NCI-H526 treated with DMSO at 0.1 percent for 48 hours (cell line): Measurements from ENCODE around the gene PRDM11.

Experiments
- DNase-seq: peaks from one replicate; lab custom pipeline; 2025; lab: John Stamatoyannopoulos, UW

The PRDM11 gene

DNA sequence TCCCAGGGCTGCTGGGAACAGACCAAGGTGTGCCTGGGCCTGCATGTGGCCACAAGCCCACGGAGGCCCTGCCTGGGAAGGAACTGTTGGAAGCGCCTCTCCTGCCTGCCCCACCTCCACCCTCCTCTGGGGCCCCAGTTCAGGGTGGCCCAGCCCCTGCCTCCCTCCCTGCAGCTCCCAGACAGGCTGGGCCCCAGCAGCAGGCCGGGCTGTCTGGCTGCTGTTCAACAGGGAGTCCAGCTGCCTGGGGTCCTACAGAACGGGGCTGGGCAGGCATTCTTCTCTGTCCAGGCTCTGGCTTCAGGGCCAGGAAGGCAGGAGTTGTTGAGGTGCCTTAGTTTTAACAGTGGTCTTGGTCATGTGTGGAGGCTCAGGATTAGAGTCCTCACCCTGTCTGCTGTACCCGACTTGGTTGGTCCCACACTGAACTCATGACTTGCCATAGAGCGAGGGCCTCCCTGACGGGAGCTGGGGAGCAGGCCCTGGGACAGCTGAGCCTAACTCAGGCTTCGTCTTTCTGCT, 11.8 kb downstream of the PRDM11 start:
- DNase-seq = no peak

DNA sequence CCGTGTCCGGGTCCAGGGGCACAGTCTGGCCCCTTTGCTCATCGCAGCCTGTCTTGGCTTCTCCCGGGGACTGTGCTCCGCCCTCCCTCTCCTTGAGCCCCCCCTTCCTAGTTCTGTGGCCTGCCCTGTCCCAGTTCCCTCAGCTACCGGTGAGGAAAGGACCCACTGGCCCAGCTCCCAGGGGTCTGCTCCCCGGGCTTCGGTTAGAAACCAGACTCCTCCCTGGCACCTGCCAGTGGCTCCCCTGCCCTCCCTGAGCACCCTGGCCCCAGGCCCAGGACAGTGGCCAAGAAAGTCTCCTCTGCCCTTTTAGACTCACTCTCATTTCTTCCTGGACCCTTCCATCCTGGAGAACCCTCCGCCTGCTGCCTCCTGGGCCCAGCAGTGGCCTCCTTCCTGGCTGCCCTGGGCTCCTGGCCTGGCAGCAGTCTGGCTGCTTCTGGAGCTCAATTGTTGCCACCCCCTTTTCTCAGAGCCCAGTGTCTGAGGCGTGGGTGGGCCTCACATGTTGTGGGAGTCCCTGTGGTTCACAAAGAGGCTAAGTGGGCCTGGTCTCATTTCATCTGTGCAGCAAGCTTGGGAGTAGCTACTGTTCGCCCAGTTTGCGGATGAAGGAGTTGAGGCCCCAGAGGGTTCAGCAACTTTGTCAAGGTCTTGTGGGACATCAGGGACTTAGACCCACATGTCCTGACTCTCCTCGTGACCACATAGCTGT, 12.6 kb downstream of the PRDM11 start:
- DNase-seq = no peak

DNA sequence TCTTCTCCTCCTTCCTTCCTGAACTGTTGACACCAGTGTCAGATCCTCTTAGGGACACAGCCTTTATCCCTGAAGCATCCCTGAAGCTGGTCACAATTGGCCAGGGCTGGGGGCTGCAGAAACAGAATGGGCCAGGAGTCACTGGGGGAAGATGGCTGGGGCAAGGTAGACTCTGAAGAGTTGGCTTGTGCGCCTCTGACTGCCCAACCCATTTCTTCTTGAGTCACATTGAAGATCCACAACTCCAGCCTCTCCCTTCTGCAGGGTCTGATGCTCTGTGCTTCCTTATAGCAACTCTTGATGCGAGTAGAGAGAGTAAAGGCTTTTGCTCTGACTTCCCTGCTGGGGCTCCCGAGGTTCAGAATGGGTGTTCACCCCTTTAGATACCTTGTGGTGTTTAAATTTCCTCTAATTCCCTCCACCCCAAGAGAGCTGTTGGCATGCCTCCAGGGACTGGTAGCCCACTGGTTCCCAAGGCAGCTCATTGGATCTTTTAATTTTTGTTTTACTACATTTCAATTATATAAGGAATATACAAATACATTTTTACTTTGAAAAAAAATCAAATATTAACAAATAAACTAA, 13.4 kb downstream of the PRDM11 start:
- DNase-seq = no peak

DNA sequence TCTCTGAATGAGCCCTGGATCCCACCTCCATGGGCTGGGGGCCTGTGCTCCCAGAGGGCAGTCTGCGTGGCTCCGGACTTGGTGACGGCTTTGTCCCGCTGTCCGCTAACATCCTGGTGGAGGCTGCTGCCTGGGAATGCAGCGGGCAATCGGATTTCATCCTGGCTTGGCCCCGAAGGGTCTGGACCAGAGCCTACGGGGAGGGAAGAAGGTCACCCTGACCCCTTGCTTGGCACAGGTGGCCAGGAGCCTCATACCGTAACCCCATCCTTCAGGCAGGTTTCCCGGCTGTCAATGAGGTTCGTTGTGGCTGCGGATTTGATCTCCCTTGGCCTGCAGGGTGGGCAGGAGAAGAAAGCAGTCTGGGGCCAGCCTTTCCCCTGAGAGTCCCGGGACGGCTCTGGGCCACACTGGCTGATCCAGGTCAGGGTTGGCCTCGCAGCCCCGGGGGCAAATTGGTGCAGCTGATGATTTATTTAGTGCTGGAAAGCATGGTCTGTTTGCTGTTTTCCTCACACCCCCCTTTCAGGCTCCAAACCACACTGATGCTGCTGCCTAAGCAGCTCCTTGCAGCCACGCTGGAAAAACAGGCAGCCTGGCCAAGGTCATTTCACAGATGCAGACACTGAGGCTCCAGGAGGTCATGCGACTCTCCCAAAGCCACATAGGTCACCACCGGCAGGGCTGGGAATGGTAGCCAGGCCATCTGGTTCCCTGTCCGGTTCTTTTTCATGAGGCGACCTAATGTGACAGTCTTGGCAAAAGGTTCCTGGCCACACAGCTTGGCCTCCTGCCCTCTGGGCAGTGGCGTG, 15.0 kb downstream of the PRDM11 start:
- no peak for DNase-seq

GRCh38 chr11:45162064-45162375, 15.6 kb downstream of the PRDM11 start:
- DNase-seq = no peak

GRCh38 chr11:45162916-45163879, 16.8 kb downstream of the PRDM11 start:
- DNase-seq = no peak

DNA sequence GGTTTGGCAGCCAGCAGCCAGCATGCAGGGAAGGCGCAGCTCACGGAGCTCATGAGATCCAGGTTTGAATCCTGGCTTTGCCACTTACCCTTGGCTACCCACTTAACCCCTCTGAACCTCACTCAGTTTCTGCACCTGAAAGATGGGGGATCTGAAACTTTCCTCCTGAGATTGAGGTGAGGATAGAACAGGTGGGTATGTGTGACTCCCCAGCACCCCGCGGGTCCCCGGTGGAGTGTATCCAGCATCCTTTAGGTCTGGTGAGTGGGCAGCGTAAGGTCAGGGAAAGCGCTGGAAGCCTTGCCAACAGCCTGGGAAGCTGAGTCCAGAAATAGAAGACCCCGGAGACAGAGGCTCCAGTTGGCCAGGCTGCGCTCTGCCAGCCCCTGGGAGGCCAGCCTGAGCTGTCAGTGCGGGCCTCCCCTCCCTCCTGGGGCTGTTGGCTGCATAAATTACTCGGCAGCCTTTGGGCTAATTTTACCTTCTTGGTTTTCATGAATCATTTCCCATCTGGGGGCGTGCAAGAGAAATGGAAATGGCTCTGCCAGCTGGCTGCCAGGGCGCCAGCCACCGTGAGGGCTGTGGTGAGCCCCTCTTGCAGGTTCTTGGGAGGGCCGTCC, 17.6 kb downstream of the PRDM11 start:
- no peak for DNase-seq

DNA sequence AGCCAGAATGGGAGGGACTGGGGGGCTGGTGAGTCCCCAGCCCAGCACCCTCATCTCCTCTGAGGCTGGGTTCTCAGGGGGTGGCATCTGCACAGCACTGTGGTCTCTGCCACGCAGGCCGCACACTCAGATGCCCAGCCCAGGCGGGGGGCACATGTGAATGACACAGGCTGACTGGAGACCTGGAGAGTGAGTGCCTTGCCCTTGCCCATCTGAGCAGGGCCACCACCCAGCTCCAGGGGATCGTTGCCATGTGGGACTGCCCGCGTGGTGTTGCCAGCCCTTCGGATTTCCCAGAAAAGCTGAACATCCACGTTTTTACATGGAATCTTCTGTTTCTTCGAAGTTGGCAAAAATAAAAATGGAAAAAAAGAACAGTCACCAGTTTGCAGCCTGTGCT, 18.9 kb downstream of the PRDM11 start:
- DNase-seq = no peak

DNA sequence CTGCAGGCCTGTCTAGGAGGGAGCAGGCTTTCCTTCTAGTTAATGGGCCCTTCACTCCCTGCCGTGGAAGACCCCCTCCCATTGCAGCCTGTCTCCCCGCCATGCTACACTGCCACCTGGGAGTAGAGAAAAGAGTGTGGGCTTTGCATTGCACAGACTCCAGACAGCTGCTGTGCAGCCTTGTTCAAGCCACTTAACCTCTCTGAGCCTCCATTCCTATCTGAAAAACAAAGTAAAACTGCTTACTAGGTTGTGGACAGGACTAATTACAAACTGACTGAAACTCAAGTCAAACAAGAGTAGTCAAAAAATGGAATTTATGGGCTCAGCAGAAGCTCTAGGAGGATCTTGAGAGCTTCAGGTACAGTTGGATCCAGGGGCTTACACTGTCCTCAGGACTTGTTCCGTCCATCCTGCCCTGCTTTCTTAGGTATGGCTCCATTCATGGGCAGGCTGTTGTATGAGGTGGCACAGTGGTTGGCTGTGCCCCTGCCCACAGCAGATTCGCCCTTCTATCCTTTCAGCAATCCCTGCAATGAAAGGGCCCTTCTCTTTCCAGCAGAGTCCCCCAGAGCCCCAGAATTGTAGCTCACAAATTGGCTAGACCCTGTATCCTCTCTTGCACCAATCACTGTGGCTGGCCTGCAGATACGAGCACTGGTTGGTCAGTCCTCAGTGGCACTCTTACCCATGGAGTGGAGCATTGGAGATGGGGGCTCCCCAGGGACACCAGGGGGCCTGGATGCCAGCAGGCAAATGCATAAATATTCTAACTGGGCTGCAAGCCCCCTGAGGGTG, 19.6 kb downstream of the PRDM11 start:
- DNase-seq = no peak

GRCh38 chr11:45166604-45166897, 20.1 kb downstream of the PRDM11 start:
- DNase-seq = no peak

DNA sequence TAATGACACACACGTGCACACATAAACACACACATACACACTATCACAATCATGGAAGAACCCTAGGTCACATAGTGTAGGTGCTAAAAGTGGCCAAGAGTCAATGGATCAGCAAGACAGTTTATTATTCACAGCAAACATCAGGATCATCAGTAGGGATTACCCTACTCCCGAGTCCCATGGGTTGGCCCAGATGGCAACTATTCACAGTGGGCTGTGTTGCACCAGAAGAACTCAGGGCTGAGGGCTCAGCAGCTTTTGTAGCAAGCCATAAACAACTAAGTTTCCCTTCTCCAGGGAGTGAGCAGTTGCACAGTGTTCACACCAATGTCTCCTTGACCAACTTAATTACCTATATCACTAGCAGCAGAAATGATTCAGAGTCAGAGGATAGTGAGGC, 20.8 kb downstream of the PRDM11 start:
- DNase-seq = no peak

- DNase-seq = no peak
Measured at GRCh38 chr11:45168366-45169130, 22.1 kb downstream of the PRDM11 start.

GRCh38 chr11:45169310-45170072, 23.1 kb downstream of the PRDM11 start:
- no peak for DNase-seq

DNA sequence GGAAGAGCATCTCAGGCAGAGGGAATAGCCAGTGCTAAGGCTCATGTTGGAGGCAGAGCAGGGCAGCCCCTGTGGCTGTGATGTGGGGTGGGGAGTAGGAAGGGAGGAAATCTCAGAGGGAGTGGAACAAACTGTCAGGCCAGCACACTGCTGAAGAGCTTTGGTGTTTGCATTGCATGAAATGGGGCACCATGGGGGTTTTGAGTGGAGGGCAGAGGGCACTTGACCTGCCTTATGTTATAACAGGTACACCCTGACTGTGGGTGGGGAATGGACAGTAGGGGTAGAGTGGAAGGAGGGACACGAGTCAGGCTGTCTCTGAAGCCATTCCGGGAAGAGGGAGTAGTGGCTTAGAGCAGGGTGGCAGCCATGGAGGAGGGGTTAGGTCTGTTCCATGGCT, 24.0 kb downstream of the PRDM11 start:
- no peak for DNase-seq

DNA sequence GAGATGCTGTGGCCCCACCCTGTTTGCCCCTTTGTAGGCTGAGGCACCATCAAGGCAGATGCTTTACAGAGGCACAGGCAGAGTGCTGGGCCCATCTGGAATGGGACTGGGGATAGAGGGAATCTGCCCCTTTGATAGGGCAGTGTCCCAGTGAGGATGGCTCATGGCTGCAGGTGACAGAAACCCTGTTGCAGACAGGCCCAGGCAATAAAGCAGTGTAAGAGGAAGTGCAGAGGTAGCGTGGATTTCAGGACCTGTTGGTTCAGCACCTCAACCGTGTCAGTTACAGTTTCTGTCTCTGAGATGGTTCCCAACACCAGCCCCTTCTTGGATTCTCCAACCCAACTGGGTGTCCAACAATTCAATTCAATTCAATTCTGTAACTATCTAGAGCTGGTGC, 25.1 kb downstream of the PRDM11 start:
- DNase-seq = no peak

GRCh38 chr11:45173064-45173463, 26.6 kb downstream of the PRDM11 start:
- no peak for DNase-seq

DNA sequence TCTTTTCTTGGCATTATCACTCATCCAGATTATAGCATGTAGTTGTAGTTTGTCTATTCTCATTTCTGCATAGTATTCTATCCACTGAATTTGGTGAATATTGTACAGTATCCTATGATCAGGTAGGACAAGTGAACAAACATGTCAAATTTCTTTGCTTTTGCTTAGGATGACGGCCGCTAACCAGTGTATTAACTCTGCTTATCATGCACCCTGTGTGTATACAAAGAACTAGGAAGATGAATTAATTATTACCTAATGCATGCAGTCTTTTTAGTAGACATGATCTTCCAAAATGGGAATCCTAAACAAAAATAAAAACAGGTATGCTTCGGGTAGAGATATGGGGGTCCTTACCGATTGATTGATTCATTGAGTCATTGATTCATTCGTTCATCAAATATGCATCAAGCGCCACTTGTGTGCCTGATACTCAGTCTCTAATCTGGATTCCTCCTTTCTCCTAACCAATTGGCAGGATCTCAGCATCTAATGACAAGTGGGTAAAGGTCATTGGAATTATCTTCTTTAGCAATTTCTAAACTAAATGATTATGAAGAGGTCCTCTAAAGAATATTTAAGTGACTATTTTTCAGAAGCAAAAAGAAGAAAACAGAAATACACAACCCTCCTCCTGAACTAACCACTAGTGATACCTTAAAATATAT, 27.9 kb downstream of the PRDM11 start:
- no peak for DNase-seq

- DNase-seq = no peak
Measured at GRCh38 chr11:45174963-45175362, 28.5 kb downstream of the PRDM11 start.

DNA sequence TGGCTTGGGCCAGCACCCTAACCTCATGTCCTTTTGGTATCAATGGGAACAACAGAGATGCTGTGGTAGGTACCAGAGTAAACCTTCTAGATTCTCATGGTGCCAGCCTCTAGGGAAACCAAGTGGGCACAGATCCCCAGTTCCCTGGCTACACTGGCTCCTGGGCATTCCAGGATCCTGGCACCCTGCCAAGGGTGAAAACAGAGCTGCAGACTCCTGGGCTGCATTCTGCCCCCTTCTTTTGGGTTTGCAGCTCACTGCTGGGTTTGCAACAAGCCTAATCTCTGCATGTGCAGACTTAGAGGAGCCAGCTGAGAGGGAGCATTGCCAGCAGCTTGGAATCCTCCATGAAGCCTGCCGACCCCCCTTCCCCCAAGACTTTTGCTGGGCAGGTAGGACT, 30.6 kb downstream of the PRDM11 start:
- DNase-seq = no peak
